ENCODE results near the gene TMEM170B. TPM values are rescaled to one million over a fixed set of nuclear protein-coding genes. Genes with fewer than 3 reads are reported as not detected.

The TMEM170B gene
- total RNA-seq, 1 experiment from 2014 or later: 3.5 TPM

GRCh38 chr6:11491596-11492463 is 45.7 kb upstream of the TMEM170B start:
- ATAC-seq: no peak
- Mint-ChIP-seq H3K27me3 (ENCODE audit: low read depth) (no peaks in the 10 kb centered on the region), H3K9me3 (no peaks in the 10 kb centered on the region), H3K27ac (no peak overlapping the region), H3K4me3 (no peak overlapping the region), H3K36me3 (no peaks in the 10 kb centered on the region), H3K4me1 (peaks cover 8% of the 10 kb centered on the region)
- CTCF ChIA-PET: interaction anchor here (1.0 kb wide), 1 partner anchor 250 kb away, joined by 3 read pairs; no protein-coding TSS in a partner anchor
- TF ChIP-seq GRHL2 (CRISPR knock-in tag; IDR thresholded peaks at IDR 0.05; ENCODE audit: insufficient replicate concordance, severe bottlenecking): no peak
- POLR2A ChIA-PET: no interaction called here
- no peak for DNase-seq (ENCODE audit: low spot score)

GRCh38 chr6:11492464-11493290 is 44.9 kb upstream of the TMEM170B start:
- ChIA-PET CTCF (interaction anchor here (1.0 kb wide), 1 partner anchor 251 kb away, joined by 3 read pairs; no protein-coding TSS in a partner anchor), POLR2A (no interaction called here)
- no peaks in the 10 kb centered on the region for H3K27me3 Mint-ChIP-seq (ENCODE audit: low read depth)
- ATAC-seq (no peak), DNase-seq (ENCODE audit: low spot score) (no peak)
- peaks cover 8% of the 10 kb centered on the region for H3K4me1 Mint-ChIP-seq
- no peaks in the 10 kb centered on the region for H3K36me3 Mint-ChIP-seq
- no peak overlapping the region for H3K27ac Mint-ChIP-seq
- TF ChIP-seq CDX4 (CRISPR knock-in tag; IDR thresholded peaks at IDR 0.05; ENCODE audit: borderline replicate concordance): no peak
- no peak for TF ChIP-seq ZNF317 (CRISPR knock-in tag; IDR thresholded peaks at IDR 0.05; ENCODE audit: borderline replicate concordance, low read depth)
- no peak for TF ChIP-seq NR1H2 (CRISPR knock-in tag; IDR thresholded peaks at IDR 0.05)
- no peak for TF ChIP-seq IRF2 (CRISPR knock-in tag; IDR thresholded peaks at IDR 0.05; ENCODE audit: borderline replicate concordance, low read depth)
- TF ChIP-seq FOXP1 (CRISPR knock-in tag; IDR thresholded peaks at IDR 0.05; ENCODE audit: borderline replicate concordance): no peak
- no peak for TF ChIP-seq RORB (CRISPR knock-in tag; IDR thresholded peaks at IDR 0.05)
- TF ChIP-seq, protein P1, sequence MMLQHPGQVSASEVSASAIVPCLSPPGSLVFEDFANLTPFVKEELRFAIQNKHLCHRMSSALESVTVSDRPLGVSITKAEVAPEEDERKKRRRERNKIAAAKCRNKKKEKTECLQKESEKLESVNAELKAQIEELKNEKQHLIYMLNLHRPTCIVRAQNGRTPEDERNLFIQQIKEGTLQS (CRISPR knock-in tag; conservative IDR thresholded peaks at IDR 0.05): no peak
- TF ChIP-seq USF2 (CRISPR knock-in tag; IDR thresholded peaks at IDR 0.05): no peak
- no peak for TF ChIP-seq SMAD3 (CRISPR knock-in tag; IDR thresholded peaks at IDR 0.05; ENCODE audit: borderline replicate concordance)
- TF ChIP-seq USF1 (CRISPR knock-in tag; IDR thresholded peaks at IDR 0.05): no peak
- TF ChIP-seq NR2C2 (CRISPR knock-in tag; IDR thresholded peaks at IDR 0.05): no peak
- TF ChIP-seq, protein P2, sequence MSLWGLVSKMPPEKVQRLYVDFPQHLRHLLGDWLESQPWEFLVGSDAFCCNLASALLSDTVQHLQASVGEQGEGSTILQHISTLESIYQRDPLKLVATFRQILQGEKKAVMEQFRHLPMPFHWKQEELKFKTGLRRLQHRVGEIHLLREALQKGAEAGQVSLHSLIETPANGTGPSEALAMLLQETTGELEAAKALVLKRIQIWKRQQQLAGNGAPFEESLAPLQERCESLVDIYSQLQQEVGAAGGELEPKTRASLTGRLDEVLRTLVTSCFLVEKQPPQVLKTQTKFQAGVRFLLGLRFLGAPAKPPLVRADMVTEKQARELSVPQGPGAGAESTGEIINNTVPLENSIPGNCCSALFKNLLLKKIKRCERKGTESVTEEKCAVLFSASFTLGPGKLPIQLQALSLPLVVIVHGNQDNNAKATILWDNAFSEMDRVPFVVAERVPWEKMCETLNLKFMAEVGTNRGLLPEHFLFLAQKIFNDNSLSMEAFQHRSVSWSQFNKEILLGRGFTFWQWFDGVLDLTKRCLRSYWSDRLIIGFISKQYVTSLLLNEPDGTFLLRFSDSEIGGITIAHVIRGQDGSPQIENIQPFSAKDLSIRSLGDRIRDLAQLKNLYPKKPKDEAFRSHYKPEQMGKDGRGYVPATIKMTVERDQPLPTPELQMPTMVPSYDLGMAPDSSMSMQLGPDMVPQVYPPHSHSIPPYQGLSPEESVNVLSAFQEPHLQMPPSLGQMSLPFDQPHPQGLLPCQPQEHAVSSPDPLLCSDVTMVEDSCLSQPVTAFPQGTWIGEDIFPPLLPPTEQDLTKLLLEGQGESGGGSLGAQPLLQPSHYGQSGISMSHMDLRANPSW (CRISPR knock-in tag; conservative IDR thresholded peaks at IDR 0.05; ENCODE audit: low read depth): no peak
- TF ChIP-seq CREB1 (CRISPR knock-in tag; IDR thresholded peaks at IDR 0.05): no peak
- TF ChIP-seq TEAD4 (CRISPR knock-in tag; IDR thresholded peaks at IDR 0.05): no peak
- no peak for TF ChIP-seq SMAD4 (CRISPR knock-in tag; IDR thresholded peaks at IDR 0.05)
- no peak for TF ChIP-seq TP53 (CRISPR knock-in tag; IDR thresholded peaks at IDR 0.05)
- no peak for TF ChIP-seq ATF2 (CRISPR knock-in tag; IDR thresholded peaks at IDR 0.05; ENCODE audit: borderline replicate concordance, low read depth)
- no peak for TF ChIP-seq OVOL2 (CRISPR knock-in tag; IDR thresholded peaks at IDR 0.05; ENCODE audit: borderline replicate concordance)
- no peaks in the 10 kb centered on the region for H3K9me3 Mint-ChIP-seq
- H3K4me3 Mint-ChIP-seq: no peak overlapping the region
